Measurements from ENCODE around the gene TMEM266.

Gene TMEM266

GRCh38 chr15:76168237-76168984, 108.6 kb downstream of the TMEM266 start:
- H3K4me1 Mint-ChIP-seq: no peaks in the 10 kb centered on the region
- H3K27ac Mint-ChIP-seq: no peak overlapping the region
- ATAC-seq (replicated peaks): no peak
- peaks cover 7 to 29% of the 10 kb centered on the region in 2 donors for H3K27me3 Mint-ChIP-seq
- H3K36me3 Mint-ChIP-seq: no peaks in the 10 kb centered on the region
- H3K4me3 Mint-ChIP-seq: no peak overlapping the region
- H3K9me3 Mint-ChIP-seq: no peaks in the 10 kb centered on the region
- DNase-seq: no peak

GRCh38 chr15:76169018-76169417, 109.2 kb downstream of the TMEM266 start:
- Mint-ChIP-seq H3K4me1 (no peaks in the 10 kb centered on the region), H3K9me3 (no peaks in the 10 kb centered on the region), H3K27ac (no peak overlapping the region), H3K36me3 (no peaks in the 10 kb centered on the region), H3K27me3 (peaks cover 7 to 29% of the 10 kb centered on the region in 2 donors), H3K4me3 (no peak overlapping the region)
- DNase-seq (no peak), ATAC-seq (replicated peaks) (peak; percentile 78 to 81)

DNA sequence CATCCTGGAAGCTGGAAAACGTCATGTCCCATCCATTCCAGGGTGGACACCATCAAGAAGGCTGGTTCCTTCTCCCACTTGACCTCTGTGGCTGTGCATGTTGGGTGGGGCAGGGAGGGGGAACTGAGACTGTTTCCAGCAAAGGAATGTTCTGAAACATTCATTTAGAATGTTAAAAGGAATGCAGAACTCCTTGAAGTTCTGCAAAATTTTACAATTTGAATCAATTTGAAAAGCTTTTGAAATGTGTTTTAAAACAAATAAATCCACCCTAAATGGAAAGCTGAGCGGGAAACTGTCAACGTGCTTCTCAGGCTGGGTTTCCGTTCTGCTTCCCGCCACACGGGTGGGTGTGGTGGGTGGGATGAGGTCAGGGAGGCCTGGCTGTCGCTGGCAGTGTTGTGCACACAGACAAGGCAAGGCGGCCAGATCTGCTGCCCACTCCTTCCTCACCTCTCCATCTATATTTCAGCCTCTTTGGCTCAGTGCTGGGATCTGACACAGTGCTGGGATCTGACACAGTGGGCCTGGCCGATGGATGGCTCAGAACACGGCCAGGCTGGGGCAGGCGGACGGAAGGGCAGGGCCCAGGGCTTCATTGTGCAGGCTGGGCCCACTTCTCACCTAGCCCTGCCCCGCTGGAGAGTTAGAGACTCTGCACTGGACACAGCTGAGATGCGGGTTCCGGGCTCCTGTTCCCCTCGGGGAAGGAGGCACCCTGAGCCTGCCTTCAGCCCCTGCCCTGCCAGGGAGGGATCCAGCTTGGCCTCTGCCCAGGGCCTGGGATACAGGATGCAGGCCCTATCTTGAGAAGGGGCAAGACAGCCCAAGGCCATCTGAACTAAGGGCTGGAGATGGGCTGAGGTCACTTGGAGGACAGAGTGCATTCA, 110.4 kb downstream of the TMEM266 start:
- Mint-ChIP-seq H3K9me3 (peaks cover 0 to 2% of the 10 kb centered on the region in 2 donors), H3K27me3 (peaks cover 7 to 29% of the 10 kb centered on the region in 2 donors), H3K4me1 (no peaks in the 10 kb centered on the region), H3K36me3 (no peaks in the 10 kb centered on the region), H3K4me3 (no peak overlapping the region), H3K27ac (no peak overlapping the region)
- DNase-seq (no peak), ATAC-seq (replicated peaks) (no peak)

DNA sequence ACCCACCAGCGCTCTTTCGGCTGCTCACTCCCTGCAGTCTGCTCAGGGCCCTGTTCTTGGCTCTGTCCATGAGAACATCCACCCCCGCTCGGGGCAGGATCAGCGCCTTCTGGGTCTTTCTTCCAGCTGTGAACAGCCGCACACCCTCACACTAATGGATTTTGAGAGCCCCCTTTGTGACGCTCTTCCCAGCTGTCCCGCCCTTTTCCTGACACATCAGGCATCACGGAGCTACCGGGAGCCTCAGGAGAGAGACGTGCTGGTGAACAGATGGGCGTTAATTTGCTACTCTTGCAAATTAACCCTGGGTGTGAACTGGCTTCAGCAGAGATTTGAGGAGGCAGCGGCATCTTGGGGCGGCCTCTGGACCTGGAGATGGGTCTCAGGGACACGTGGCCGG, 113.0 kb downstream of the TMEM266 start:
- no peaks in the 10 kb centered on the region for H3K36me3 Mint-ChIP-seq
- DNase-seq: no peak
- peaks cover 0 to 2% of the 10 kb centered on the region in 2 donors for H3K9me3 Mint-ChIP-seq
- H3K27me3 Mint-ChIP-seq: peaks cover 17 to 39% of the 10 kb centered on the region in 2 donors
- H3K27ac Mint-ChIP-seq: no peak overlapping the region
- no peak overlapping the region for H3K4me3 Mint-ChIP-seq
- H3K4me1 Mint-ChIP-seq: no peaks in the 10 kb centered on the region
- ATAC-seq (replicated peaks): no peak

DNA sequence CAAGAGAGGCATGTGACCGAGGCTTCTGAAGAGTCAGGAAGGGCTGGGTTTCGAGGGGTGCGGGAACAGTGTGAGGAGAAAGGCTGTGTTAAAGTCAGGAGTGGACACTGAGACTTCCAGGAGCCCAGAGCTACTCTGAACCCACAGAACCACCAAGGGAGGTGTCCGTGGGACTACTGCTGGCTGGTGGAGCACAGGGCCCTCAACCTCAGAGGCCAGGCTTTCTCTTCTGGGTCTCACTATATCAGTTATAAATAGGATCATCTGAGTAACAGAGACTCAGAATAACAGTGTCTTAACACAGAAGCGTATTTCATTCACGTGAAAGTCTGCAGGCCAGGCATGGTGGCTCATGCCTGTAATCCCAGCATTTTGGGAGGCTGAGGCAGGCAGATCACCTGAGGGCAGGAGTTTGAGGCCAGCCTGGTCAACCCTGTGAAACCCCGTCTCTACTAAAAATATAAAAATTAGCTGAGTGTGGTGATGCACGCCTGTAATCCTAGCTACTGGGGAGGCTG, 113.6 kb downstream of the TMEM266 start:
- ATAC-seq (replicated peaks) (no peak), DNase-seq (no peak)
- no peak overlapping the region for H3K27ac Mint-ChIP-seq
- no peaks in the 10 kb centered on the region for H3K36me3 Mint-ChIP-seq
- no peaks in the 10 kb centered on the region for H3K4me1 Mint-ChIP-seq
- peaks cover 22 to 44% of the 10 kb centered on the region in 2 donors for H3K27me3 Mint-ChIP-seq
- H3K9me3 Mint-ChIP-seq: peaks cover 0 to 2% of the 10 kb centered on the region in 2 donors
- no peak overlapping the region for H3K4me3 Mint-ChIP-seq

DNA sequence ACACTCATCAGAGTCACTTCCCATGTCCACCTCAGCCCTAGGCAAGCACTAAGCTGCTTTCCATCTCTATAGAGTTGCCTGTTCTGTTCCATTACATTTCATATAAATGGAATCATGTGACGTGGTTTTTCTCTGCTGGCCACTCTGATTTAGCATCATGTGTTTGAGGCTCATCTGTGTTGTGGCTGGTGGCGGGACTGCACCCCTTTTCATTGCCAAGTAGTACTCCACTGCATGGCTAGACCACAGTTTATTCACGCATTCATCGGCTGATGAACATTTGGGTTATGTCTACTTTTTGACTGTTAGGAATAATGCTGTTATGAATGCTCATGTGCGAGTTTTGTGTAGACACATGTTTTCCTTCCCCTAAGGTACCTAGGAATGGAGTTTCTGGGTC, 114.9 kb downstream of the TMEM266 start:
- H3K4me1 Mint-ChIP-seq: no peaks in the 10 kb centered on the region
- DNase-seq (no peak), ATAC-seq (replicated peaks) (no peak)
- H3K36me3 Mint-ChIP-seq: no peaks in the 10 kb centered on the region
- peaks cover 0 to 2% of the 10 kb centered on the region in 2 donors for H3K9me3 Mint-ChIP-seq
- H3K4me3 Mint-ChIP-seq: no peak overlapping the region
- peaks cover 22 to 36% of the 10 kb centered on the region in 2 donors for H3K27me3 Mint-ChIP-seq
- no peak overlapping the region for H3K27ac Mint-ChIP-seq

GRCh38 chr15:76175442-76175841, 115.7 kb downstream of the TMEM266 start:
- Mint-ChIP-seq H3K4me1 (no peaks in the 10 kb centered on the region), H3K9me3 (peaks cover 0 to 2% of the 10 kb centered on the region in 2 donors), H3K4me3 (no peak overlapping the region), H3K27ac (no peak overlapping the region), H3K27me3 (peaks cover 22 to 36% of the 10 kb centered on the region in 2 donors), H3K36me3 (no peaks in the 10 kb centered on the region)
- DNase-seq (no peak), ATAC-seq (replicated peaks) (no peak)

DNA sequence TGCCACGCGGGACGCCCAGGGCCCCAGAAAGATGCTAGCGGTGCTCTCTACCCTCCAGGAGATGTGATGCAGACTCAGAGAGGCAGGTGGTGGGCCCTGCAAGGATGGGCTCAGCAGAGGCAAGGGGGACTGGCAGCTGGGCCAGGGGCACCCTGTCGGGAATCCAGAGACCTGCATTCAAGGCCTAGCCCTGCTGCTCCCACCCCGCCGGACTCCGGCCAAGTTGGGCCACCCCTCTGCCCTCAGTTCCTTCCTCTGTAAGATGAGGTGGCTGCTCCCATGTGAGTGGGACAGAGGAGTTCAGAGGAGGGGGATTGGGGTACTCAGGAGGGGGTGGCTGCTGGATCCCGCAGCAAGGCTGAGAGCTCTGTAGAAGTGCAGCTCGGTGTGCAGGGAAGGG, 116.3 kb downstream of the TMEM266 start:
- no peaks in the 10 kb centered on the region for H3K36me3 Mint-ChIP-seq
- DNase-seq (no peak), ATAC-seq (replicated peaks) (no peak)
- no peaks in the 10 kb centered on the region for H3K4me1 Mint-ChIP-seq
- no peak overlapping the region for H3K4me3 Mint-ChIP-seq
- H3K27ac Mint-ChIP-seq: no peak overlapping the region
- peaks cover 22 to 36% of the 10 kb centered on the region in 2 donors for H3K27me3 Mint-ChIP-seq
- H3K9me3 Mint-ChIP-seq: peaks cover 0 to 2% of the 10 kb centered on the region in 2 donors

GRCh38 chr15:76176487-76177085, 116.8 kb downstream of the TMEM266 start:
- Mint-ChIP-seq H3K36me3 (no peaks in the 10 kb centered on the region), H3K4me3 (no peak overlapping the region), H3K27me3 (peaks cover 26 to 39% of the 10 kb centered on the region in 2 donors), H3K27ac (no peak overlapping the region), H3K9me3 (peaks cover 0 to 2% of the 10 kb centered on the region in 2 donors), H3K4me1 (peaks cover 0 to 2% of the 10 kb centered on the region in 2 donors)
- no peak for DNase-seq
- no peak for ATAC-seq (replicated peaks)

DNA sequence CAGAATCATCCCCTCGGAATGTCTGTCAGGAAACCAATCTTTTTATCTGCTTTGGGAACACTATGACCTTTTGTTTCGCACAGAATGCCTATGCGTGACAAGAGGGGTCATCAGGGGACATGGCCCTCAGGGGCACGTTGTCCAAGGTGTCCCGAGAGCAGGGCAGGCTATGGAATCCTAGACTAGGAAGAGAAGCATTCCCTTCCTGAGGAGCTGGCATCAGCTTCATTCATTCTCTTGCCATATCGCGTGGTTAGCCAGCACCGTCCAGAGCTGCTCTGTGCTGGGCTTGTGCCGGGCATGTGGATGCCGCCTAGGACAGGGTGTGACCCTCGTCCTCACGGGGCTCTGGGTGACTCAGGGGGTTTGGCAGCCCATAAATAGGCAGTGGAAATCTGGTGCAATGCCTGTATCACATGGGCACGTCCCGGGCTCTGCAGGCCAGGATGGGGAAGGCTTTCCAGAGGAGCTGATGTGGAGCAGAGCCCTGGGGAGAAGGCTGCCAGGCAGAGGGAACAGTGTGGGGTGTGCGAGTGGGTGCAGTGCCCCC, 117.8 kb downstream of the TMEM266 start:
- no peak for DNase-seq
- peaks cover 0 to 2% of the 10 kb centered on the region in 2 donors for H3K4me1 Mint-ChIP-seq
- no peak overlapping the region for H3K4me3 Mint-ChIP-seq
- ATAC-seq (replicated peaks): no peak
- no peaks in the 10 kb centered on the region for H3K36me3 Mint-ChIP-seq
- peaks cover 0 to 2% of the 10 kb centered on the region in 2 donors for H3K9me3 Mint-ChIP-seq
- no peak overlapping the region for H3K27ac Mint-ChIP-seq
- H3K27me3 Mint-ChIP-seq: peaks cover 32 to 38% of the 10 kb centered on the region in 2 donors

- ATAC-seq (replicated peaks) (no peak), DNase-seq (no peak)
- Mint-ChIP-seq H3K9me3 (peaks cover 0 to 2% of the 10 kb centered on the region in 2 donors), H3K4me3 (no peak overlapping the region), H3K4me1 (peaks cover 0 to 2% of the 10 kb centered on the region in 2 donors), H3K27me3 (peaks cover 25 to 30% of the 10 kb centered on the region in 2 donors), H3K36me3 (no peaks in the 10 kb centered on the region), H3K27ac (no peak overlapping the region)
Measured at GRCh38 chr15:76178296-76179000, 118.7 kb downstream of the TMEM266 start.

DNA sequence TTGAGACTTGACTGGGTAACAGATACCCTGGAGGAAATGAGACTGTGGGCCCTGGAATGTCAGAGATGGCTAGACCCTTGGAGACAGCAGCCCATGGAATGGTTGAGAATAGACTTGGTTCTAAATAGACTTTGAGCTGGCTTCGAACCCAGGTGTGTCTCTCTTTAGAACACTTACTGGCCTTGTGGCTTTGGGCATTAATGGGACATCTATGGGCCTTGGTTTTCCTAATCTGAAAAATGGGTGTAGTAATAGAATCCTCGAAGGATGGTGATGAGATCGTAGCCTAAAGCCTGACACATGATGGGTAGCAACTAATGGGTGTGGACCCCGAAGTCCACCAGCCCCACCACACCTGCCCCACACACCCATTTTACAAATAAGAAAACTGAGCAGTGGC, 119.2 kb downstream of the TMEM266 start:
- no peak for DNase-seq
- Mint-ChIP-seq H3K9me3 (peaks cover 0 to 2% of the 10 kb centered on the region in 2 donors), H3K36me3 (no peaks in the 10 kb centered on the region), H3K4me3 (no peak overlapping the region), H3K4me1 (peaks cover 0 to 2% of the 10 kb centered on the region in 2 donors), H3K27ac (no peak overlapping the region), H3K27me3 (peaks cover 25 to 30% of the 10 kb centered on the region in 2 donors)
- ATAC-seq (replicated peaks): no peak

DNA sequence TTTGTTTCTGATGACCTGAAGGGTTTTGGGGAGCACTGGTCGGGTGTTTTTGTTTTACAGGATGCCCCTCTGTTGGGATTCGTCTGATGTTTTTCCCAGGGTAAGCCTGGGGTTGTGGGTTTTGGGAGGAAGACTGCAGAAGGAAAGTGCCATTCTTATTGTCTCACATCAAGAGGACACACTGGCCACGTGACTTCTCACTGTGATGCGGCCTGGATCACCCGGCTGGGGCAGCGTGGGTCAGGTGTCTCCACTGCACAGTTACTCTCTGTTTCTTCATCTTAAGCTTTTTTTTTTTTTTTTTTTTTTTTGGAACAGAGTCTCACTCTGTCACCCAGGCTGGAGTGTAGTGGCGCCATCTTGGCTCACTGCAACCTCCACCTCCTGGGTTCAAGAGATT, 120.5 kb downstream of the TMEM266 start:
- Mint-ChIP-seq H3K36me3 (no peaks in the 10 kb centered on the region), H3K27me3 (peaks cover 29 to 30% of the 10 kb centered on the region in 2 donors), H3K4me3 (no peak overlapping the region), H3K9me3 (no peaks in the 10 kb centered on the region), H3K4me1 (peaks cover 0 to 2% of the 10 kb centered on the region in 2 donors), H3K27ac (no peak overlapping the region)
- DNase-seq: no peak
- ATAC-seq (replicated peaks): no peak
